Measurements from ENCODE around the gene TNNI2.

DNA sequence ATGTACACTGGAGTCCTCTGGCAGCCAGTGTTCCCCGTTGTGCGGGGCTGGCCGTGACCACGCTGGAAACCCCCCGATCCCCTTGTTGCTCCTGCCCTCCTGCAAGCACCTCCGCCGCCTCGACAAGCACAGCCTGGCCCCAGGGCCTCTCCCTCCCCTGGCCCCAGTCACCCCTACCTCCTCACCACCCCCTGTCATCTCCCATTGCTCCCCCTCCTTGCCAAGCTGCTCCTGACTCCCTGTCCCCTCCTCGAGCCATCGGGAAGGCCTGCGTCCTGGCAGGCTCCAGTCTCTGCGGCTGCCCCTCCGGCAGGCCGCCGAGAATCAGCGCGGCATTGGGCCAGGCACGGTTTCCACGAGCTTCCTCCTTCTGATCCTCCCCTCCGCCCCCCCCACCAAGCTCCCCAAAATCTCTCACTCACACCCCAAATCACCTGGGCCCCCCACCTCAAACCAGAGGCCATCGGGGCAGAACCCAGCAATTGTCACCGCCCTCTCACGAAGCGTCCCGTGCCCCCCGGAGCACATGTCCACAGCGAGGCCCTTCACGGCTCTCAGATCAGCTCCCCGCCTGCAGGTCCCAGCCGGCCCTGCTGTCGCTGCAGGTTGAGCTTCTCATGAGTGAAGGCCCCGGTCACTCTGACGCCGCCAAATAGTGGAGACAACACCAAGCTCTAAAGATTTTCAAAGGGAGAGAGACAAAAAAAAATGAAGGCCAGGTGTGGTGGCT lies 8.4 kb downstream of the TNNI2 start:
- TF ChIP-seq, protein P1, sequence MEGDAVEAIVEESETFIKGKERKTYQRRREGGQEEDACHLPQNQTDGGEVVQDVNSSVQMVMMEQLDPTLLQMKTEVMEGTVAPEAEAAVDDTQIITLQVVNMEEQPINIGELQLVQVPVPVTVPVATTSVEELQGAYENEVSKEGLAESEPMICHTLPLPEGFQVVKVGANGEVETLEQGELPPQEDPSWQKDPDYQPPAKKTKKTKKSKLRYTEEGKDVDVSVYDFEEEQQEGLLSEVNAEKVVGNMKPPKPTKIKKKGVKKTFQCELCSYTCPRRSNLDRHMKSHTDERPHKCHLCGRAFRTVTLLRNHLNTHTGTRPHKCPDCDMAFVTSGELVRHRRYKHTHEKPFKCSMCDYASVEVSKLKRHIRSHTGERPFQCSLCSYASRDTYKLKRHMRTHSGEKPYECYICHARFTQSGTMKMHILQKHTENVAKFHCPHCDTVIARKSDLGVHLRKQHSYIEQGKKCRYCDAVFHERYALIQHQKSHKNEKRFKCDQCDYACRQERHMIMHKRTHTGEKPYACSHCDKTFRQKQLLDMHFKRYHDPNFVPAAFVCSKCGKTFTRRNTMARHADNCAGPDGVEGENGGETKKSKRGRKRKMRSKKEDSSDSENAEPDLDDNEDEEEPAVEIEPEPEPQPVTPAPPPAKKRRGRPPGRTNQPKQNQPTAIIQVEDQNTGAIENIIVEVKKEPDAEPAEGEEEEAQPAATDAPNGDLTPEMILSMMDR (optimal IDR thresholded peaks at IDR 0.05 in 1 of 3, IDR thresholded peaks at IDR 0.05 in 1 of 3, conservative IDR thresholded peaks at IDR 0.05 in 1 of 3; ENCODE audit: extremely low read depth in 1 of 3, insufficient read depth in 2 of 3, low read length in 3 of 3) = no peak
- no peak for TF ChIP-seq EZH2 (IDR thresholded peaks at IDR 0.05; ENCODE audit: low read length)
